Stimulated activated CD4-positive, alpha-beta T cell treated with anti-CD3 and anti-CD28 coated beads, Interleukin-4, amount 100 ng/mL, for 48 hours (primary cell): ENCODE results near the gene MSI2.
"Not testable (repeated sequence)": the region's sequence is repeated elsewhere in the genome, so short reads cannot be mapped to it uniquely, and the experiment has no call there.

Source experiments
- DNase-seq, 2 donors: peaks; one replicate each; pipeline ENCODE4 v3.0.0-alpha.2; 2020; ENCODE audit warnings: low read depth in 2 of 2

Gene MSI2

DNA sequence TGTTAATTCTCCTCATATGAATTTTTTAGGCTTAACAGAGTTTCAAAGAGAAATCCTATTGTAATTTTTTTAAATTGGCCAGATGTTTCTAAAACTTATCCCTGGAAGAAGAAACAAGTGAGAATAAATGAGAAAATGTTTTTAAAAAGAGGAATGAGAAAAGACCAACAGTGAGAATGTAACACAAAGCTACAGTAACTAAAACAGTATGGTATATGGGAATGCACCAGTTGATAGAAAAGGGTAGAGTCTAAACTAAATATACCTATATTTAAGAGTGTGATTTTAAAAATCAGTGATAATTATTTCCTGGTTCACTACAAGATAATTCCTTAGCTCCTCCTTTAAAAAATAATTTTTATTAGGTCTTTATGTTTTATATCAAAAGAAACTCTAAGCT lies 360.9 kb downstream of the MSI2 start:
- no peak for DNase-seq

GRCh38 chr17:57619061-57619937 lies 363.0 kb downstream of the MSI2 start:
- no peak for DNase-seq

DNA sequence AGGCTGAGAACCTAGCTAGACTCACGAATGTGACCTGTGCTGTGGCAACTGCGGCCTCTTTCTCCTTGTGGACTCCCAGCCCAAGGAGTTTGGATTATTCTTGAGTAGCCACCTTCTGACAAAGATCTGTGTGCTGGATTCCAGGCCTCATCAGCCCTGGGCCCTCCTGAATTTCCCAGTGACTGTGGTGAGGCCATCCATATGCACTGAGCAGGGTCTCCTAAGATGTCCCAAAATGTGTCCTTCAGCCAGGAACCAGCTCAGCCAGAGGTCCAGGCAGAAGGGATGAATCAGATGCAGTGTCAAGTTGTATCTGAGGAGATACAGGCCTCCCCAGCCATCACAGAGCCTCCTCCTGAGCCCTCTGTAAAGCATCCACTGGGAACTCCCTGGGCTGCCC lies 364.3 kb downstream of the MSI2 start:
- DNase-seq = no peak

- DNase-seq = not testable (repeated sequence)
Observed at GRCh38 chr17:57621791-57622190, 365.5 kb downstream of the MSI2 start.

DNA sequence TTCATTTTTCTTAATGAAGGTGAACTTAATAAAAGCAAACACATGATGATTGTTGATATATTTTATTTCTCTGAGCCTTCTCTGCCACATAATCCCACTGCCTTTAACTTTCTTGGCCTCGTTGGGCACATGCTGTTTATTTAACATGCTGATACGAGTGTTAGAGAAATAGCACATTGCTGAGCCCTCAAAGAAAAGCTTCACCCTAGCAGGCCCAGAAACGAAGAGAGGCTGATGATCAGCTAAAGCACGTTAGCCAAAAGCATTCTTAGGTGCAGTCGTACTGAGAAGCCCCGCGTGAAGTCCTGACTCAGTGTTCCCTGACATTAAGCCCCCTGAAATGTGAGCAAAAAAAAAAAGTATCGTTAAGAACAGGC lies 366.0 kb downstream of the MSI2 start:
- no peak for DNase-seq

GRCh38 chr17:57622683-57623433 lies 366.5 kb downstream of the MSI2 start:
- peak in 1 of 2 donors; percentile 16 for DNase-seq

DNA sequence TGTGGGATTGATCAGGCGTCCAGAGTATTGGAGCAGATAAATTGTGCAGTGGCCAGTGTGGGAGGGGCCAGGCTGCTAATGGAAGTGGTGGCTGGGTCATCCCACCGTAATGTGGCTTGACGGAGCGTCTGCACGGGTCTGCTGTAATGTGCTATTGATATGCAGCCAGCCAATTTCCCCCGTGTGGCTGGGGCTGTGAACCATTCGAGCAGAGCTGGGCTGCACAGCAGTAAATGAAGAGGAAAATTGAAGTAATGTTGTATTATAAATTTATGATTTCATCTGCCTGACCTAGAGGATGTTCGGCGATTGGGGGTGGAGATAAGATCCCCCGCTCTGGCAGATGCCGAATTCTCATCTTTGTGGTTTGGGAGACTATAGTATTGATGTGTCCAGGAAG lies 367.3 kb downstream of the MSI2 start:
- no peak for DNase-seq

DNA sequence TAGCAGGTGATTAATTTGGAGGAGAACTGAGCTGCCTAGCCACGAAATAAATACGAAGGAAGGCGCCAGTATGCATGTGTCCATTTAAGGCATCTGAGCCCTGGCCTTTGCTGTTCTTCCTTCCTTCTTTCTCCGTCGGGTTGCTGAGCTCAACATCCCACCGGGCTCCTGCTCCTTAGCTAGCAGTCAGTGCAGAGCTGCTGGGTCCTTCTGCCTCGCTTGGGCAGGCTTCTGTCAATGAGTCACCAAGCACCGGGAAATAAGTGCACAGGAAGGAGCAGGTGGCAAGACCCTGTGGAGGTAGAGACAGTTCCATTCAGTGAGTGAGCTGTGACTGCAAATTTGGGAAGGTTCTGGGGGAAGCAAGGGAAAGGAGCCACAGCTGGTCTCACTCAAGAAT lies 368.1 kb downstream of the MSI2 start:
- no peak for DNase-seq

GRCh38 chr17:57625511-57625910 lies 369.2 kb downstream of the MSI2 start:
- DNase-seq = no peak

DNA sequence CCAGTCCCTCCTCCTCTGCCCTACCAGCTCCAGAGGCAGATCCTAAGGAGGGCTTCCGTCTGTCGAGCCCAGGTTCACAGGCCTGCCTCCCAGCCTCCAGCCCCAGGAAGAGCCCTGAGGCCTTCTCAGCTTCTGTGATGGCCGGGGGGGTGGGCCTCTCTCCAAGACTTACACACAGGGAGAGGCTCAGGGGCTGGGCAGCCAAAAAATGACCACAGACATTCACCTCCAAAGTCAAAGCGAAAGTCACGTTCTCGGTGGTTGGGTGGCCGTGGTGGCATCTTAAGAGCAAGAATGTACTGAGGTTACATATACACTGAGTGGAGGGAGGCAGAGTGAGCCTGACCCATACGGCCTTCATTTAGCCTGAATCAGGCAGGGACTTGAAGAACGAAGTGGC lies 369.6 kb downstream of the MSI2 start:
- DNase-seq = no peak

- DNase-seq = no peak
Observed at GRCh38 chr17:57626520-57627210, 370.3 kb downstream of the MSI2 start.

DNA sequence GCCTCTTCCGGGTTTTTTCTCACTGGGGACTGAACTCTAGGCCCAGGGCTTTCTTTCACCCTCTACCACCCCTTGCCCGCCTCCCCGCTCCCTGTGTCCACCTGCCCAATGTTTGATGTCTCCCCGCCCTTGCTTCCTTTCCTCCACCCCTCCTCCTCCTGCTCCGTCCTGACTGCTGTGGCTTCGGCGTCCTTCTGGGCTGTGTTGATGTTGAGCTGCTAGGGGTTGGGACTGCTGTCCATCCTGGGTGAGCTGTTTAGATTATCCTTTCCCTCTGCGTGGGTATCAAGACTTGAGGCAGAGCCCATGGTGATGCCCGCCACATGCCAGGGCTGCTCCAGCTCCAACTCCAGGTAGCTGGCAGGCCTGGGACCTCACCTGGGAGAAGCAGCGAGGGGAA lies 371.3 kb downstream of the MSI2 start:
- DNase-seq = no peak

DNA sequence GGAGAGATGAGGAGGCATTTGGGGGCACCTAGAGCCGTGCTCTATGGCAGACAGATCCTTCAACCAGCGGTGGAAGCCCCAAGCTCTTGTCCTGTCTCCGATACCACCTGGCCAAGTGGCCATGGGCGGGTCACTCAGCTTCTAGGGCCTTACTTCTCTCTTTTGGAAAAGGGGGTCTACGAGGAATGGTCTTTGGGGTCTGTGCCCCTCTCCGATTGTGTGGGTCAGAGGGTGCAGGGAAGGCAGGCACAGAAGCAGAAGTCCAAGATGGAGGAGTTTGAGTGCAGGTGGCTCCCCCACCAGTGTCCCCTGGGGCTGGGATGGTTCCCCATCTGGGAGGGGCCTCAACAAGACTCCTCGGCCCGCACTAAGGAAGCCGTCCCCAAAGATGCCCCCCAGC lies 372.1 kb downstream of the MSI2 start:
- DNase-seq = no peak

- DNase-seq = no peak
Observed at GRCh38 chr17:57629470-57629869, 373.1 kb downstream of the MSI2 start.

GRCh38 chr17:57629886-57630285 lies 373.6 kb downstream of the MSI2 start:
- DNase-seq = no peak

- DNase-seq = no peak
Observed at GRCh38 chr17:57630736-57631135, 374.4 kb downstream of the MSI2 start.

DNA sequence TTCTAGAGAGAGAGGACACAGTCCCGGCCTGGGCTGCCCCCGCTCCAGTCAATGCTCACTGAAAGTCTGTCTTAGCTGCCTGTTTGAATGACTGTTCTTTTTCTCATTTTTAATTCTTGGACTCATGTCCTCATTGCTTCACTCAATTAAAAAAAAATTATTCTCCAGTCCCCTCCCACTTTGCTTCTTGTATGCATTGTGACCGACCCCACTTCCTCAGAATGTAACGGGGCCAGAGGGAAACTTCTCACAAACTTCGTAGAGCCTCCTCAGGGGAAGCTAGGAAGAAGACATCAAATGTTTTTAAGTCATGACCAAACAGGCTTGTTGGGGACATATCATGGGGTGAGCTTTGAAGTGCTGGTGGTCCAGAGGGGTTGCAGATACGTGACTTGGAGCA lies 375.5 kb downstream of the MSI2 start:
- no peak for DNase-seq

- DNase-seq = no peak
Observed at GRCh38 chr17:57632294-57632693, 376.0 kb downstream of the MSI2 start.

- DNase-seq = no peak
Observed at GRCh38 chr17:57633236-57633635, 376.9 kb downstream of the MSI2 start.

DNA sequence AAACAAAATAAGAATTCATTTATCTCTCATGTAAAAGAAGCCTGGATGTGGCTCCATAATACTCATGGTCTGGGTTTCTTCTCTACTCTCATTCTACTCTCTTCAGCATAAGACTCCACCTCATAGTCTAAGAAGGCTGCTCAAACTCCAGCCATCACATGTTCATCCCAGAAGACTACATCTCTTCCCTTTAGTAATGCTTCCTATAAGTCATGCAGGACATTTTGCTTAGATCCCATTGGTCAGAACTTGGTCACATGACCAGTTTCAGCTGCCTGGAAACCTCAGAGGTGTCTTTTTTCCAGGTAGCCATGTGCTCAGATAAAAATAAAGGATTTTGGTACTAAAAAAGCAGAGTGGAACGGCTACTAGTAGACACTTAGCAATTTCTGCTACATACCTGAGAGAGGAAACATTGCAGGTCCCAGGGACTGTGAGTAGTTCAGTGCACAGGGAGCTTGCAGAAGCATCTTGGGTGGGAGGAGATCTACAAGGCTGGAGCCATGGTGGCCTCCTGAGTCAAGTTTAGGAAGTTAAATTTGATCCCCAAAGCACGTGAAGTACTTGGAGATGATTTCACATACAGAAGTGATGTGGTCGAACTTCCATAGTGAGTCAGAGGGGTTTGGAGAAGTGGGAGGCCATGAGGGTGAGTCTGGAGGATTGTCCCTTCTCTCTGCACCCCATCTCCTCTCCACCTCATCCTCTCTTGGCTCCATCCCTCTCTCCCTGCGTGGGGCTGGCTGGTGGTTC lies 378.6 kb downstream of the MSI2 start:
- no peak for DNase-seq

DNA sequence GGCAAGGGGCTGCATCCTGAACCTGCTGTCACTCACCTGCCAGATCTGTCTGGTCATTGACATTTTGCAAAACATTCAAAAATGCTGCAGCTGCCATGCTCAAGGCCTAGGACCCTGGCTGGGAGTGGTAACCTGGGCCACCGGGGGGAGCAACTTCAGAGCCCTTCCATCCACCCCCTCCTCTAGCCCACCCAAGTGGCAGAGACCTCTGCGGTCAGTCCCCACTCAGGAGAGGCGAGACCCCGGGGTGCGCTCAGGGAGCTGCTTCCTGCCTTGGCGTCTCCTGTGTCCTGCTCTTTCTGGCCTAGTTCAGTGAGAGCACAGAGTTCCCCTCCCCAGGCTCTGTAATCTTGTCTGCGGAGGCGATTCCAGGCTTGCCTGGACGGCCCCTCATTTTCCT lies 380.0 kb downstream of the MSI2 start:
- DNase-seq = no peak
